Activated CD4-positive, alpha-beta T cell treated with anti-CD3 and anti-CD28 coated beads, Interleukin-2, Interleukin-4, amounts not matched to agents 100 ng/mL and 50 ng/mL, durations not matched to agents 16 hours and 8 hours (primary cell): Measurements from ENCODE around the gene INPPL1.
A peak's percentile ranks its signal among the peaks of the same experiment; 100 is the strongest.

Experiments used
- DNase-seq: peaks from one replicate; pipeline ENCODE4 v3.0.0-alpha.2; 2020; ENCODE audit warnings: low spot score

Gene INPPL1

DNA sequence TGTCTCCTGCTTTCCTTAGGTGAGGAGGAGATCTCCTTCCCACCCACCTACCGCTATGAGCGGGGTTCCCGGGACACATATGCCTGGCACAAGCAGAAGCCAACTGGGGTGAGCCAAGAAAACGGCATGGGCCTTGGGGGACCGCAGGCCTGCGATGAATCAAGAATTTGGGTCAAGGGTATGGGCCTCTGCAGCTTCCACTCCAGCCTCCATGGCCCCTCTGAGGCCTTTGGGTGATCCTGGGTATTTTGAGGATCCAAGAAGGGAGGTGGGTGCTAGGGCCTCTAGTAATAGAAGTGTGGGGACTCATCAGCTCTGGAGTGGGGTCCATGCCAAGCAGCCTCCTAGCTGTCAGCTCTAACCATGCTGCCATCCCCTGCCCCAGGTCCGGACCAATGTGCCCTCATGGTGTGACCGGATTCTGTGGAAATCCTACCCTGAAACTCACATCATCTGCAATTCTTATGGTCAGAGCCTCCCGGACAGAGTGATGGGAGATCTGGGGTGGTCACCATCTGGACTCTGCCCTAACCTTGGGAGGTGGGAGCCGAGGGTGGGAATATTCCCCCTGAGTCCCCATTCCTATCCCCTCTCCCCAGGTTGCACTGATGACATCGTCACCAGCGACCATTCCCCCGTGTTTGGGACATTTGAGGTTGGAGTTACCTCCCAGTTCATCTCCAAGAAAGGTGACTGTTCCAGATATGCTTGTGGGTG is 8.6 kb downstream of the INPPL1 start:
- no peak for DNase-seq

DNA sequence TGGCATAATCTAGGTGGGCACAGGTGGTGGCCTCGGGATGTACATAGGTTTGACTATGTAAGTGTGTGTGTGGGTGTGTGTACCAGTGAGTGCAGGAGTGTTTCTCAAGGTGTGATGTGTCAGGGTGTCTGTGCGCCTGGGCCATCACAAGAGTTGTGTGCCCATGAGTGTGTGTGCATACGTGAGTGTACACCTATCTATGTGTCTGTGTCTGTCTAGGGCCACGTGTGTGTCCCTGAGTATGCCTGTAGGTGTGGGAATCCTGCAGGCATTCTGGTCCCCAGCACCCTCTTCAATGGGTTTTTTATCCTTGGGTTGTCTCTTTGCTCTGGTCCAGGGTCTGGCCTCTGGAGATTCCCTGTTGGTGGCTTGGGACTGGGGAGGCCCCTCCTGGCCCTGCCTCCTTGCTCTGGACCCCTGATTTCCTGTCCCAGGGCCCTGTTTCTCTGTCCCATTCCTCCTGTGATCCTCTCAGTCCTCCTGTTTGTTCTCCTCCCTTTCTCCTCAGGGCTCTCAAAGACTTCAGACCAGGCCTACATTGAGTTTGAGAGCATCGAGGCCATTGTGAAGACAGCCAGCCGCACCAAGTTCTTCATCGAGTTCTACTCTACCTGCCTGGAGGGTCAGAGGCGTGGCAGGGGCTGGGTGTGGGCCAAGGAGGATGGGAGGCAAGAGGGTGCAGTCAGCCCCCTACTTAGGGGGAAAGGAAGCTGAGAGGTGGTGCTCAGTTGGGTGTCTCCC is 9.4 kb downstream of the INPPL1 start:
- no peak for DNase-seq

DNA sequence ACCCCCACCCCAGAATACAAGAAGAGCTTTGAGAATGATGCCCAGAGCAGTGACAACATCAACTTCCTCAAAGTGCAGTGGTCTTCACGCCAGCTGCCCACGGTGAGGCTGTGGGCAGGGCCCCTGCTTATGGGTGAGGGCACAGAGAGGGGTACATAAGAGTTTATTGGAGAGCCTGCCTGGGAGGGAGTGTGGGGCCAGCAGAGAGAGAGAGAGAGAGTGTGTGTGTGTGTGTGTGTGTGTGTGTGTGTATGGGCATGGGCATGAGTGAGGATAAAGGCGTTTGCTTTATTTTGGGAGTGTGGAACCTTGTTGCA is 9.9 kb downstream of the INPPL1 start:
- no peak for DNase-seq

DNA sequence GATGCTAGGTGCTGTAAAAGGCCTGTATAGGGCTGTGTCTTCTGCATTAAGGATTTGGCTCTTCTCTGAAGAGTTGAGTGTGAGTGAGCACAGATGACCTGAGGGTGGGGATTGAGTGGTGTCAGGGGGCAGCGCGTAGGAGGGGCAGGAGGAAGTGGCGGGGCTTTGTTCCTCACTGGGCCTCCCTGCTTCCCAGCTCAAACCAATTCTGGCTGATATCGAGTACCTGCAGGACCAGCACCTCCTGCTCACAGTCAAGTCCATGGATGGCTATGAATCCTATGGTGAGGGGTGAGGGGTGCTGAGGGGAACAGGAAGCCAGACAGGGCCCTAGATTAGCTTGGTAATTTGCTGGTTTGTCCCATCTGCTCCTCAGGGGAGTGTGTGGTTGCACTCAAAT is 10.4 kb downstream of the INPPL1 start:
- no peak for DNase-seq

DNA sequence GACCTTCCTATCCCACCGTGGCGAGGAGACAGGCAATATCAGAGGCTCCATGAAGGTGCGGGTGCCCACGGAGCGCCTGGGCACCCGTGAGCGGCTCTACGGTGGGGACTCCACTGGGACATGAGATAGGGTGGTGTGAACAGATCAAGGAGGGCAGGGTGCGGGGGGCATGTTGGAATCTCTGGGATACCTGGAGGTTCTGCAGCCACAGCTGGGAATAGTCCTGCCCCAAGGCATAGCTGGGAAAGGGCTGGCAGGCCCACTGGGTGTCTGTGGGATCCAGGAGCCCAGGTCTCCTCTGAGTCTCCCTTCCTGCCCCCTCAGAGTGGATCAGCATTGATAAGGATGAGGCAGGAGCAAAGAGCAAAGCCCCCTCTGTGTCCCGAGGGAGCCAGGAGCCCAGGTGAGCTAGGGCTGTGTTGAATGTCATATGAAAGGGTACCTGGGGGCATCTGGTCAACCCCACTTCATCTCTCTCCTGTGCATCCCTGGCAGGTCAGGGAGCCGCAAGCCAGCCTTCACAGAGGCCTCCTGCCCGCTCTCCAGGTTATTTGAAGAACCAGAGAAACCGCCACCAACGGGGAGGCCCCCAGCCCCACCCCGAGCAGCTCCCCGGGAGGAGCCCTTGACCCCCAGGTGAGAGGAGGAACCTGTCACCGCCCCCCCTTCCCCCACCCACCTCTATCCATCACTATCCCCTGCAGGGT is 10.9 kb downstream of the INPPL1 start:
- DNase-seq: no peak

DNA sequence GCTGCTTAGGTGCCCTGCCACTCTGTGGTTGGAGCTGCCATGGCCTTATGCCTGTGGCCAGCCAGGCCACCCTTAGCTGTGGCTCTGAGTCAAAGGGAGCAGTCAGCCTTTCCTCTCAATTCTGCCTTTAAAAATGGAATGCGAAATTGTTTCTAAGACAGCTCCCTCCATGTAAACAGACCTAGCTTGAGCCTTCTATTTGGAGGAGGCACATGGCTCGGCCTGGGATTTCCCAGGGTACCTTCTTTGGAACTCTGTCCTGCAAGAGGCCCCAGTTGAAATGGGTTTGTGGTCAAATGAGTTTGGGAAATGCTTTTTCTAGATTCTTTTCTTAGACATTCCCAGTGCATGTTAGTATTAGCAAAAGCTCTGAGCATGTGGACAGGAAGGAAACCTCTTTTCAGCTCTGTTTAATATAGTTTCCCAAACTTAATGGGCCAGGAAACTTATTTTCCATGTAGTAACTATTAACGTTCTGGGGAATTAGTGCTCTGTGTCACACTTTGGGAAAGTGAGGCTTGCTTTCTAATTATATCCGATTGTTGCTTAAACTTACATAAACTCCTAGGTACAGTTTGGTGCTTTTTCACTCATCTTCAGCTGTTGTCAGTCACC is 11.6 kb downstream of the INPPL1 start:
- DNase-seq: no peak

DNA sequence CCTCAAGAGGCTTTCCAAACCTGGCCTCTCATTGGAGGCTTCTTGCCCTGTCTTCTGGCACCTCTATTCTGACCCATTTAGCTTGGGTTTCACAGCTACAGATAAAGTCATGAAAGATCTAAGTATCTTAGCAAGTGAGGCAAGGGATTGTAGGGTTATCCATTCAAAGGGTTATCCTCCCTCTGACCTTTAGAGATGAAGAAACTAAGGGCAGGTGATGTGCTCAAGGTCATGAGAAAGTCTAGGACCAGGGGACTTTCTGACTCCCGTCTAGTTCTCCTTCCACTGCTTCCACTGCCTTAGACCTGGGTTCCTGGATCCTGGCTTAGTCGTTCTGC is 12.2 kb downstream of the INPPL1 start:
- no peak for DNase-seq

DNA sequence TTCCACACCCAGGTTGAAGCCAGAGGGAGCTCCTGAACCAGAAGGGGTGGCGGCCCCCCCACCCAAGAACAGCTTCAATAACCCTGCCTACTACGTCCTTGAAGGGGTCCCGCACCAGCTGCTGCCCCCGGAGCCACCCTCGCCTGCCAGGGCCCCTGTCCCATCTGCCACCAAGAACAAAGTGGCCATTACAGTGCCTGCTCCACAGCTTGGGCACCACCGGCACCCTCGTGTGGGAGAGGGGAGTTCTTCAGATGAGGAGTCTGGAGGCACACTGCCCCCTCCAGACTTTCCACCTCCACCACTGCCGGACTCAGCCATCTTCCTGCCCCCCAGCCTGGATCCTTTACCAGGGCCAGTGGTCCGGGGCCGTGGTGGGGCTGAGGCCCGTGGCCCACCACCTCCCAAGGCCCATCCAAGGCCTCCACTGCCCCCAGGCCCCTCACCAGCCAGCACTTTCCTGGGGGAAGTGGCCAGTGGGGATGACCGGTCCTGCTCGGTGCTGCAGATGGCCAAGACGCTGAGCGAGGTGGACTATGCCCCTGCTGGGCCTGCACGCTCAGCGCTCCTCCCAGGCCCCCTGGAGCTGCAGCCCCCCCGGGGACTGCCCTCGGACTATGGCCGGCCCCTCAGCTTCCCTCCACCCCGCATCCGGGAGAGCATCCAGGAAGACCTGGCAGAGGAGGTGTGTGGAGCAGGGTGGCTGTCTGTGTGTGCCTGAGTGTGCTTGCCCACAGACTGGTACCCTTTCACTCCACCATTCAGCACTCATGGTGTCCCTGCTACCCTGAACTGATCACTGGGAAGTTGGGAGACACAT is 12.8 kb downstream of the INPPL1 start:
- no peak for DNase-seq

DNA sequence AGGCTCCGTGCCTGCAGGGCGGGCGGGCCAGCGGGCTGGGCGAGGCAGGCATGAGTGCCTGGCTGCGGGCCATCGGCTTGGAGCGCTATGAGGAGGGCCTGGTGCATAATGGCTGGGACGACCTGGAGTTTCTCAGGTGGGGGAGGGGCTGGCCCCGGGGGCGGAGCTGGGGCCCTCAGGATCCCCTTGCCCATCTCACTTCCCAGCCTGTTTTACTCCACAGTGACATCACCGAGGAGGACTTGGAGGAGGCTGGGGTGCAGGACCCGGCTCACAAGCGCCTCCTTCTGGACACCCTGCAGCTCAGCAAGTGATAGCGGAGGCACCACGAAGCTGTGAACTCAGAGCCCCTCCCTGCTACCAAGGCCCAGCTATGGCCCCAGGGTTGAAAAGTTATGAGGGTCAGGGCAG is 13.5 kb downstream of the INPPL1 start:
- peak; percentile 64 for DNase-seq

DNA sequence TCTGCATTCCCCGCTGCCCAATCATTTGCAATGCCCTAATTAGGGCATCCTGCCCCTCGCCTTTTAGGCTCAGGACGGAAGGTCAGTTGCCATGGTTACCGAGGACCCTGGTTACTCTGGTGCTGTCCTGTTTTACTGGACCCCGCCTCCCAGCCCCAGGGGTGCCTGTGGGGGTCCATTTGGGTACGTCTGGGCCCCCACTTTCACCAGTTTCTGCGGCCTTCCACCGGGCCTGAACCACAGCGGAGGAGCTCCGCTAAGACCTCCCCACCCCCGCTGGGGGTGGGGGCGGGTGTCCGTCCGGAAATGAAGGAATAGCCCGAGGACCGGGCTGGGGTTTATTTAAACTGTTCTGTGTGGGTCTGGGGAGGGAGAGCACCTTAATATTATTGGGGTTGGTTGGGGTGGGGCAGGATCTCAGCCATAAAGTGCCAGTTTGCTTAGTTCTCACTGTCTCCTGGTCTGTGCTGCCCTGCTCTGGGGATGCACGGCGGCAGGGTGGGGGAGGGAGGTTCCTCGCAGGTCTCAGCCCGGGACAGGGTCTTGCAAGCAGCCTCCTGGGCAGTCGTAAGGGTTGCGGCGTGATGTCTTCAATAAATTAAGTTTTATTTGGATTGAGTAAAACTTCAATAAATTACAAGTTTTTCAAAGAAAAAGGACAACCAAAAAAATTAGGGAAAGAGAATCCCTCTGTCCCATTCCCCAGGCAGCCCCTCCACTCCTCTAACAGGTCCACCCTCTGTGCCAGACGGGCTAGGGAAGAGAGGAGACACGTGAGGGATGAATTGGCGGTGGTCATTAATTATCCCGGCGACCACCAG is 14.1 kb downstream of the INPPL1 start:
- no peak for DNase-seq

DNA sequence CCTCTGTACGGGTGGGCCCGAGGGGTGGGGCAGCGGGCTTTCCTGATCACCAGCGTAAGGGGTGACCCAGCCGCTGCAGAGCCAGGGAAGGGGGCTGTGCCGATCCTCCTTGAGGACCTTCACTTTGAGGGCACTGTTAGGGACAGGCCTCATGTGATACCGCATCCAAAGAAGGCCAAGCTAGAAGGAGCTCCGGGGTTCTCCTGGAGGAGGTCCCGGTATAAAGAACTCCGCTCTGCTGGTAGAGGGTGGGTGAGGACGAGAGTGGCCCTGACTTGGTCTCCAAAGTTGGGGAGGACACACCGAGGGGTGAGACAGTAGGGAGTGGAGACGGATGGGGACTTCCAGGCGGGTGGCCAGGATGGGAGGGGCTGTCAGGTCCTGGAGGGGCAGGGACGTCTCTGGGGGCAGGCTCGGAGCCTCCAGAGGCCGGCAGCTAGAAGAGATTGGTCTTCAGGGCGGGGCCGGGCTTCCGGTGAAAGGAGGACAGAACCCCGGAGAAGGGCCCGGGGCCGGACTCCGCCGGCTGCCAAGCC is 14.8 kb downstream of the INPPL1 start:
- no peak for DNase-seq

DNA sequence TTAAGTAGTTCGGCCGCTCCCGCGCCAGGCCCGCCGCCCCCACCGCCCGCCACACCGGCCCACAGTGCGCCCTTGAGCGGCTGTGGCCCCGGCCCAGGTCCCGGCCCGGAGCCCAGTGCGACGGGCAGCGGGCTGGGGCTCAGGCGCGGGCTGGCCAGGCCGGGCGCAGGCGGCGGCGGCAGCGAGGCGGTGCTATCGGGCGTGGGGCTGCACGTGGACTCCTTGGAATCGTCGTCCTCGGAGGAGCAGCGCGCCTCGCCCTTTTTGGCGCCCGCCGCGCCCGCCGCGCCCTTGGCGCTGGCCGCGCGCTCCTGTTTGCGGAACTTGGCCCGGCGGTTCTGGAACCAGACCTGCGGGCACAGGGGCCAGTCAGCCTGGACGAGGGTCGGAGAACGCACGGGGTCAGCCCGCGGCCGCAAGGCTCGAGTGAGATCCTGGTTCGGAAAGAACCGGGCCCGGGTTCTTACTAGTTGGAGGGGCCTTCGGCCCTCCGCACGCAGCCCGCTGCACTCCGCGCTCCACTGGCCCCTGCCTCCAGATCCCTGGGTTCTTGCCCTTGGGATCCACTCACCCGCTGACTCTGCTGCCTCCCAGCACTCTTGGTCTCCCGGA is 15.4 kb downstream of the INPPL1 start:
- no peak for DNase-seq

DNA sequence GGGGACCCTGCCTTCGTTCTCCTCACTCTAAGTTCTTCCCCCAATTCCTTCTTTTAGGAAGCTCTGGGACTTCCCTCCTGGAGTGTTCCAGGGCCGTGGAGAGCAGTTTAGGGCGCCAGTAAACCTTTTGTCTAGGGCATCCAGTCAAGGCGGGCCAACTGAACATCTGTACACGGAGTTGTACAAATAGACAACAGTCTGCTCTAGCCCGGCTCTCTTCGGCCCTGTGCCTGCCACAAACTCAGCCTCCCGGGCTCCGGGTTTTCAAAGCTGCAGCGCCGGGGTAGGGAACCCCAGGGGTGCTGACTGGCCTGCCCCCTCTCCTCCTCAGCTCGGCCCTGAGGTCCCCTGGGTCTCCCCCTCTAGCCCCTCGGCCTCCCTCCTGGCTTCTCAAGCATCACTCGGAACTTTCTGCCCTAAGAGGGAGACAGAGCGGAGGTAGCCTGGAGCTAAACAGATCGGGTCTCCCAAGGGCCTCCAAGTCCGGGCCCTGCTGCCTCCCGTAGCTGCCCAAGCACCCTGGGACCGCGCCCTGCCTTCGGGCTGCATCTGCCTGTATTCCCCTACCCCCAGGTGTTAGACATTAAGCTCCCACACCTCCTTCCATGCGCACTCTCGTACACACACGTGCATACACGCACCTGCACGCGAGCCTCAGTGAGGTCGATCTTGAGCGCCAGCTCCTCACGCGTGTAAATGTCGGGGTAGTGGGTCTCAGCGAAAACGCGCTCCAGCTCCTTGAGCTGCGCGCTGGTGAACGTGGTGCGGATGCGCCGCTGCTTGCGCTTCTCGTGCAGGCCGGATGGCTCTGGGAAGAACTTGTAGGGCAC is 16.1 kb downstream of the INPPL1 start:
- no peak for DNase-seq

DNA sequence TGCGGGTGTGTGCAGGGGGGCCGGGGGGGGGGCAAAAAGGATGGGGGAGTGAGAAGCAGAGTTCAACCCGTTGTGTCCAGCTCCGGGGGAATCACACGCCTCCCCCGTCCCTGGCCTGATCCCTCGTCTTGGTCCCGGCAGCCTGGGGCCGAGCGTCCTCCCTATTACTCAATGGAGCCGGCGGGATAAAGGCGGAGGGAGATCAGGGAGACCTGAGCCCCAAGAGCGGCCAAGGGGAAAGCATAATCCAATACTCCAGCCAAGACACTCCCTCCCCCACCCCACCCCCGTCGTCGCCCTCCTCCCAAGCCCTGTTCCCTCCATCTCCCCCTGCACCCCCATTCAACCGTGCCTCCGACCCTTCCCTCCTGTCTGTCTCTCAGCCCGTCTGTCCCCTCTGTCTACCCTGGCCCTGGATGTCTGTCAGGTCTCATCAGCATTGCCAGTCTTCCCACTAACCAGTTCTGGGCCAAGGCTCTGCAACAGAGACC is 16.8 kb downstream of the INPPL1 start:
- DNase-seq: no peak

DNA sequence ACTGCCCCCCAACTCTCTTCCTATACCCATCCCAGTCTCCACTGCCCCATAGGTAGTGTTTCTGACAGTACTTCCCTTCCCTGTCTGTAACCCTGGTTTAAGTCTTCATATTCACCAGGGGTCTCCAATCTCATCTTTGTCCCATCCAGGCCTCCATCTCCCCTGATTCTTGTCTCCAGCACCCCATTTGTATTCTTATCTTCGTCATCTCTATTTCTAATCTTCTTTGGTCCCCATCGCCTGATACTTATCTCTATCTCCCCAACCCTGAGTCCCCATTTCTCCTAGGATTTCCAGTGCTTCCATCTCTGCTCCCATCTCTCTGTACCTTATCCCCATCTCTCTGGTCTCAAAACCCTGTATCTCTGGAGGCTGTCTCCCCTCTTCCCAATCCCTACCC is 17.6 kb downstream of the INPPL1 start:
- DNase-seq: no peak

DNA sequence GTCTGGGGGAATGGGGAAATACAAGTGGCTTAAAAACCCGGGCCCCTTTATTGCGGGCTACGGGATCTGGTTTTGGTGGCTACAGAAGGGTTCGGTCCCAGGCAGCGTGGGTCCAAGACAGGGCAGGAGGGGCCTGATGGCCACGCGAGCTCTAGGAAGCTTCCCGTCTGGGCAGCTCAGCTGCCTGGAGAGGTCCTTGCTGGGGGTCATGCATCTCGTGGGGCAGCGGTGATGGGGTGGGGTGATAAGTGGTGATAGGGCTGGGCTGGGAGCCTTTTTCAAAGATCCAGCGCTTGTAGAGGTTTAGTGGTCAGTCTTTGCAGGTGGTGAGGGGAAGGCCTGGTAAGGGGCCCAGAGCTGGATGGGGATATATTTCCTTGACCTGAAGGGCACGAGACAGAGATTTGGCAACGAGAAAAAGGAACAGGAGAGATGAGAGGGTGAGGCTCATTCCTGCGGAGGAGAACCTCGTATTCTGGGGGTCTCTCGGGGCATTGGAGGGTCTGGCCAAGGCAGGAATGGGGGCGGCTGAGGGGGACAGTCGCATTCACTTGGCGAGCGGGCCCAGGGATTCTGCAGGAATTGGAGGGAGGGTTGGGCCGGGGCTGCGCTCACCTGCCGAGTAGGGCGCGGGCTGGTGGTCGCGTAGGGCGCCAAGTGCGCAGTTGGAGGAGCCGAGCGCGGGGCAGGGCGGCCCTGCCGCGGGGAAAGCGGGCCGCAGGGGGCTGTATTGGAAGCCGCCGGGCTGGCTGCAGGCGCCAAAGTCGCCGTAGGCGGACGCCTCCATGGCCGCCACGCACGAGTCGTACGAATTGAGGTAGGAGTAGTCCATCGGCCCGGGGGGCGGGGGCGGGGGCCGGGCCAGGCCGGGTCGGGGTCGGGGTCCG is 18.8 kb downstream of the INPPL1 start:
- no peak for DNase-seq

DNA sequence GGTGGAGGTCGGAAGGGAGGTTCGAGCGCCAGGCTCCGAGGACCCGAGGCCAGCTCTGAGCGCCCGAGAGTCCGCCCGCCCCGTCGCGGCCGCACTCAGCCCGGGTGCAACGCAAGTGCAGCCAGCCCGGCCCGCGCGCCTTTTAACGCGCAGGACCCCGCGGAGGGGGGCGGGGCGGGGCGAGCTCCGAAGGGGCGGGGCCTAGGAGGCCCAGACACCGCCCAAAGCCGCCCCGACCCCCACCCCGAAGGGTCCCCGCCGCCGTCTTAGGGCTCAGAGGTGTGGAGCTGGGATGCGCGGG is 19.4 kb downstream of the INPPL1 start, which contains the start of gene PHOX2A:
PHOX2A (minus strand) TSS at position 117 of the 301 bp plus-strand sequence. CDS start 172 bp downstream, outside the sequence.
- DNase-seq: no peak
